Right ventricle myocardium superior (tissue), 1 donor: ENCODE results near the gene DNAJC11. TPM values are rescaled to one million over a fixed set of nuclear protein-coding genes. Genes with fewer than 3 reads are reported as not detected.

ENCODE experiments used
- ATAC-seq: fragments of 200-7000 bp; cut with Tn5 transposase; one replicate; pipeline ENCODE4 v1.9.1; 2020; ENCODE audit warnings: mild to moderate bottlenecking; ENCODE audit not compliant: poor library complexity
- DNase-seq: peaks from one replicate; pipeline ENCODE4 v3.0.0-alpha.2; 2020
- intact Hi-C: fragments of 100-400 bp; cut with DNase I; formaldehyde crosslinking; loops from one replicate; pipeline ENCODE4 v1.11.2; 2022
- total RNA-seq: library from RNA; stranded (reverse); fragmentation: NEBNext Ultra II Directional; extraction: Animal tissue kit (Norgen Biotek cat#: 25700); gene quantifications from one replicate; pipeline ENCODE4 v1.2.1, GENCODE V29; 2021
- donor health status: DM: no; HTN: yes; CAD: no; lungs with severe emphysema.

The DNAJC11 gene
- total RNA-seq, 1 donor from 2014 or later, result 74.0 TPM

DNA sequence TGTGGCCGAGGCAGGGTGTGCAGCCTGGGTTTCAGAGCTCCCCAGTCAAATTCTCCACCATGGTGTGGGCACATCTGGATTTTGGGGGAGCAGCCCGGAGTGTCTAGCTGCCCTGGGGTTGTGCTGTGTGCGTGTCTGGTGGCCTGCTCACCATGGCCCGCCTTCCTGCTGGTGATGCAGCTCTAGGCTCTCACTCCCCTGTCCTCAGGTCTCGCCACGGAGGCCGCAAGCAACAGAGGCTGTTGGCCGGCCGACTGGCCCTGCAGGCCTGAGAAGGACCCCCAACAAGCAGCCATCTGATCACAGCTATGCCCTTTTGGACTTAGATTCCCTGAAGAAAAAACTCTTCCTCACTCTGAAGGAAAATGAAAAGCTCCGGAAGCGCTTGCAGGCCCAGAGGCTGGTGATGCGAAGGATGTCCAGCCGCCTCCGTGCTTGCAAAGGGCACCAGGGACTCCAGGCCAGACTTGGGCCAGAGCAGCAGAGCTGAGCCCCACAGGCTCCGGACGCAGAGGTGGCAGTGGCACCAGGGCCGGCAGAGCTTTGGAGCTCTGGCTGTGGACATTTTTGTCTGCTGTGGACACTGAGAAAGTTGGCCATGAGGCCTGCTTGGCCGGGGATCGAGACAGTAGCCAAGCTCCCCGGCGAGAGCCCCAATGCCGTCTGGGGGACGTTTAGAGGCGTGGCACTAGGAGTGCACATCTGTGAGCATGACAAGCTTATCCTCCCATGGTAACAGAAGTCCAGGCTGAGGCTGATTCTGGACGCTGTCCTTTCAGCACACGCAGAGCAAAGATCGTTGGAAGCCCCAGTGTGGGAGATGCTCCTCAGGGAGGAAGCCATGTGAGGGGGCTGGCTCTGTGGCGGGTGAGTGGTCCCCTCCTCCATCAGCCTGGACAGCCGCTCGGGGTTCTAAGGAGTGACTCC is 68.8 kb downstream of the DNAJC11 start:
- ATAC-seq (no peak), DNase-seq (no peak)
- intact Hi-C loops, result no loop called here

DNA sequence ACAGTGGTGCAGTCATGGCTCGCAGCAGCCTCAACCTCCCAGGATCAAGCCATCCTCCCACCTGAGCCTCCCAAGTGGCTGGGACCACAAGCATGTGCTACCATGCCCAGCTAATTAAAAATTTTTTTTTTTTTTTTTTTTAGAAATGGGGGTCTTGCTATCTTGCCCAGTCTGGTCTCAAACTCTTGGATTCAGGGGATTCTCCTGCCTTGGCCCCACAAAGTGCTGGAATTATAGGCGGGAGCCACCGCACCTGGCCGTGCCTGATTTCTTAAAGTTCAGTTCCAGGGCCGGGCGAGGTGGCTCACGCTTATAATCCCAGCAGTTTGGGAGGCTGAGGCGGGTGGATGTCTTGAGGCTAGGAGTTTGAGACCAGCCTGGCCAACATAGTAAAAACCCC is 70.6 kb downstream of the DNAJC11 start:
- DNase-seq (no peak), ATAC-seq (no peak)
- intact Hi-C loops, result no loop called here

- no peak for ATAC-seq
- DNase-seq, result no peak
- intact Hi-C loops, result no loop called here
Measured at GRCh38 chr1:6630027-6630426, 71.6 kb downstream of the DNAJC11 start.

GRCh38 chr1:6628971-6629479 is 72.6 kb downstream of the DNAJC11 start:
- DNase-seq, result no peak
- intact Hi-C loops, result no loop called here
- ATAC-seq, result no peak

- ATAC-seq, result no peak
Measured at GRCh38 chr1:6627841-6628545, 73.6 kb downstream of the DNAJC11 start.

GRCh38 chr1:6627031-6627430 is 74.6 kb downstream of the DNAJC11 start:
- intact Hi-C loops, result no loop called here
- no peak for DNase-seq
- no peak for ATAC-seq

More at GRCh38 chr1:6627841-6628545, 73.6 kb downstream of the DNAJC11 start:
- intact Hi-C loops, result no loop called here
- no peak for DNase-seq

DNA sequence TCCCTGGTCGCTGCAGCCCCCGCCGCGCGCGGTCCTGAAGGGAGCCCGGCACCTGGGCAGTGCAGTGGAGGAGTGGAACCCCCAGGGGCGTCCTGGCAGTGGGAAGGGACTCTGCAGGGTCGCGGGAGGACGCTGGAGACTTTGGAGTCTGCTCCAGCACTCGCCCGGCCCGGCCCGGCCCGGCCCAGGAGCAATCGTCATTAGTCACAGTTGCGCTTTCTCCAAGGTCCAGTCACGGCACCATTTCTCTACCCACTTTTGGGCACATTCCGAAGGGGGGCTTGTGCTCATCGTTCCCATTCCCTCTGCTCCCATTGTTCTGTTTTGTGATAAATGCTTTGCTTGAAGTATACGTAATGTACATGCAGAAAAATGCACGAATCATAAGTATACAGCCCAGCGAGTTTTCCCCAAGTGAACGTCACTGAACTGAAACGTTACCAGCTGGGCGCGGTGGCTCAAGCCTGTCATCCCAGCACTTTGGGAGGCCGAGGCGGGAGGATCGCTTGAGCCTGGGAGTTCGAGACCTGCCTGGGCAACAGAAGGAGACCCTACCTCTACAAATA is 75.9 kb downstream of the DNAJC11 start:
- intact Hi-C loops, result no loop called here
- ATAC-seq (peak; percentile 26), DNase-seq (no peak)

GRCh38 chr1:6624710-6625583 is 76.7 kb downstream of the DNAJC11 start, which contains the start of gene THAP3:
TSS of gene THAP3 (plus strand) at chr1:6624868. CDS start at chr1:6625219, 351 bp downstream.
- DNase-seq (peak; percentile 93), ATAC-seq (peak; percentile 96)
- intact Hi-C loops, result no loop called here

- DNase-seq, result no peak
- intact Hi-C loops, result no loop called here
- no peak for ATAC-seq
Measured at GRCh38 chr1:6623269-6623965, 78.2 kb downstream of the DNAJC11 start.

GRCh38 chr1:6622396-6623152 is 79.0 kb downstream of the DNAJC11 start:
- ATAC-seq, result no peak
- DNase-seq, result no peak
- intact Hi-C loops, result no loop called here

DNA sequence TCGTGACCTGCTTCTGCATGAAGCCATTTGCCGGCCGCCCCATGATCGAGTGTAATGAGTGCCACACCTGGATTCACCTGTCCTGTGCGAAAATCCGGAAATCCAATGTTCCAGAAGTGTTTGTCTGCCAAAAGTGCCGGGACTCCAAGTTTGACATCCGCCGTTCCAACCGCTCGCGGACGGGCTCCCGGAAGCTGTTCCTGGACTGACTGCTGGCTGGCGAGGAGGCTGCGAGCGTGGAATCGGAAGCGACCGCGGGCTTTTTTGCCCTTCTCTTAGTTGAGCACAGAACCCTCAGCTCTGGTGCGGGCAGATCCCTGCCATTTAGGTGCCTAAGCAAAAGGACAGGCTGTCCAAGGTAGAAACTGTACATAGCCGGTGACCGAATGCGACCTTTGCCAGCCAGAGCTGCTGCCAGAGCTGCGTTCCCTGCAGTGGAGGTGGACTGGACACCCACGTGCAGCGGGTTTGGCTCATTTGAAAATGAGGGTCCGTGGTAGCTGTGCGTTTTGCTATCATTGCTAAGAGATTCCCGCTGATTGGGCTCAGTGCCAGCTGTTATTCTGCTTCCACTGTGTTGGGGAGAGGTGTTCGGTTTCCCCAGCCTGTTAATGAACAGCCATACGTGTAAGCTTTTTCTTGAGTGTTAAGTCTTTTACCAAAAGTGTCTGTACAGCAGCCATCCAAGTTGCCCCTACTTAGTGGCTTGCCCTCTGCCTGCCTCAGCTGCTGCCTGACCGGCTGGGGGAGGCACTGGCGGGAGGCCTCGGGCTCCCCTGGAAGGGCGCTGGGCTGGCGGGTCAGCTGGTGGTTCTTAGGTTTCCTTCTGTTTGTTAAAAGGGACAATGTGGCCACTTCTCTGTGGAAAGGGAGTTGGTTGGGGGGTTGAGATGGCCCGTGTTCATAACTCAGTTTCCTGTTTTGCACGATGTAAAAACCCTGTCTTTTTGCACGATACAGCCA is 79.9 kb downstream of the DNAJC11 start:
- DNase-seq (no peak), ATAC-seq (no peak)
- intact Hi-C loops, result no loop called here

- DNase-seq, result no peak
- no peak for ATAC-seq
- intact Hi-C loops, result no loop called here
Measured at GRCh38 chr1:6619045-6619444, 82.6 kb downstream of the DNAJC11 start.

DNA sequence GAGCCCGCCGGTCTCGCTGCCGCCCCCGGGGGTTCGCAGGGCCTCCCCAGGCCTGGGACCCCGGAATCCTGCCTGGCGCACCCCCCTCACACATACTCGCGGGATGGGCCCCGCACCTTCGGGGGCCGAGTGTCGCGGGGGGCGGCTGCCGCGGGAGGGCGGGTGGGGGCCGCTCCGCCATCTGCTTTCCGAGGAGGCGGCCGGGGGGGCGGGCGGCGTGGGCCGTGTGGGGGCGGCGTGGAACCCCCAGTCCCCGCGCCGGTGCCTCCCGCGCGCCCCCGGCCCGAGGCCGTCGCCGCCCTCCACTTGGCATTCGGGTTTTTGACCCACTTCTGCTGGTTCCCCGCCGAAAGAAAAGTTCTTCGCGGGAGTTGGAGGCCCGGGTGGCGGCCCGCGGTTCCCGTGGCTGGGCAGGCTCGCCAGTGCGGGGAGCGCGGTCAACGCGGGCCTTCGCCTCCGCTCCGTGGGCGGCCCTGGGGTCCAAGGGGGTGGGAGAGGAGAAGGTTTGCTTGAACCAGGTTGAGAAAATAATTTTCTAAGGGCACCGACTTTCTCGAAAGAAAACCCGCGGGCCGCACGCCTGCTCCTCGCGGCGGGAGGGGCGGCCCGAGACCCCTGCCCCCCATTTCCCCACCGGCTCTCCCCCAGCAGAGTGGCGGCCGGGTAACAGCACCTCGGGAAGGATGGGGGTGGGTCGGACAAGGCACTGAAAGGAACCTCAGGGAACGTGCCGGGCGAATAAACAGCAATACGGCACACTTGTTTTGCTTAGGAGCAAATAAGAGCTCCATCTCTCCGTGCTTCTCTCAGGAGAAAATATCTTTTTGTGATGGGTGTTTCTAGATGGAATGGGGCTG is 86.5 kb downstream of the DNAJC11 start:
- intact Hi-C loops, result no loop called here
- ATAC-seq (no peak), DNase-seq (no peak)

DNA sequence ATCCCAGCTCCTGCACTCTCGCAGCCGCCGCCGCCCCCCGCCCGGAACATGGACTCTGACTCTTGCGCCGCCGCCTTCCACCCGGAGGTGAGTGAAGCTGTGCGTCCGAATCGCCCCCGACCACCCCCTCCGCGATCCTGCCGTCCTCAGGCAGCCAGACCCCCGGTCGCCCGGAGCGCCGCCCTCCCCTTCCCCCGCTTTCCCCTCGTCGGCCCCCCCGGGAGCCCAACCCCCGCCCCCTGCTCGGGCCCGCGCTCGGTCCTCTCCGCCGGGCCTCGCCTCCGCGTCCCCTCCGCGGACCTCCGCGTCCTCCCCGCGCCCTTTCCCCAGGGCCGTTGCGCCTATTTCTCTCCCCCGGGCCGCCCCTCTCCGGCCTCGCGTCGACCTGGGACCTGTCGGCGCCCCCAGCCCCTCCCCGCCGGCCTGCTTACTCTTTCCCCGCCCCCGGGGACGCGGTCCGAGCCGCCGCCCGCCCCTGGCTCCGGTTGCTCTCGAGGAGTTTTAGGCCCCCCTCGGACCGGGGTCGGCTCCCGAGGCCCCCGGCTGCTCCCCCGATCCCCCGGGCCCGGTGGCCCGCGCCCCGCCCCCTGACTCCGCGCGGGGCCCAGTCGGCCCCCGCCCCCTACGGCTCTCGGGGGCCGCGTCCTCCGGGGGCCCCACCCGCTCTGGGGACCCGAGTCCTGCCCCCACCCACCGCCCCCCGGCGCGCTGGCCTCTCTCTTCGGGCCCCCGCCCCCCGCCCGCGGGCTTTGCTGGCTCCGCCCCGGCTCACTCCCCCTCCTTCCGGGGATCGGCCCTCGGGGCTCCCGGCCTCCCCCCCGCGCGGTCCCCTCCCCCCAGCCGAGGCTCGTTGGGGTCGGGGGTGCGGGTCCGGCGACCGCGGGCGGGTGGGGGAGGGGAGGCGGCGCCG is 87.3 kb downstream of the DNAJC11 start:
- DNase-seq, result peak; percentile 71
- intact Hi-C loops, result no loop called here
- ATAC-seq, result peak; percentile 11
